Breast epithelium (tissue), 4 donors: ENCODE measurements around the gene PPP2R2B. TPM values are rescaled to one million over a fixed set of nuclear protein-coding genes. Genes with fewer than 3 reads are reported as not detected.

Experiments used
- DNase-seq, 2 donors: peaks; one replicate each; pipeline ENCODE4 v3.0.0-alpha.2; 2019; ENCODE audit warnings: low spot score in 2 of 2
- H3K27ac ChIP-seq, 2 donors: fragments of 200-600 bp; sonication (generic) in 1 of 2; one replicate each; pipeline ENCODE4 v1.5.1; 2016 to 2019; ENCODE audit warnings: mild to moderate bottlenecking in 1 of 2
- H3K27me3 ChIP-seq, 2 donors: fragments of 200-600 bp; sonication (generic) in 1 of 2; one replicate each; pipeline versions ENCODE4 v1.5.1 to v1.6.0; 2017 to 2019; ENCODE audit warnings: control low read depth in 1 of 2, mild to moderate bottlenecking in 1 of 2
- H3K36me3 ChIP-seq: fragments of 200-600 bp; one replicate; pipeline ENCODE4 v1.5.1; 2019
- H3K4me1 ChIP-seq, 2 donors: fragments of 200-600 bp; sonication (generic); one replicate each; pipeline ENCODE4 v1.5.1; 2016 to 2019; ENCODE audit warnings: control low read depth in 1 of 2
- H3K4me3 ChIP-seq, 3 donors: fragments of 200-600 bp; sonication (generic); 1 replicate in 2 of 3; 2 replicates in 1 of 3; pipeline ENCODE4 v1.5.1; 2016 to 2019; ENCODE audit warnings: mild to moderate bottlenecking in 3 of 3, moderate library complexity in 2 of 3
- H3K9me3 ChIP-seq, 2 donors: fragments of 200-600 bp; sonication (generic) in 1 of 2; one replicate each; pipeline ENCODE4 v1.5.1; 2016 to 2019; ENCODE audit warnings: control low read depth in 1 of 2
- POLR2A ChIP-seq: fragments of 450-650 bp; IDR thresholded peaks from one replicate; pipeline ENCODE4 v1.6.1; 2016; ENCODE audit warnings: antibody characterized with exemption, mild to moderate bottlenecking, moderate library complexity
- POLR2AphosphoS5 ChIP-seq, 3 donors: sonication (generic); formaldehyde crosslinking; IDR thresholded peaks; one replicate each; pipeline ENCODE4 v1.6.1; 2017; ENCODE audit warnings: antibody characterized with exemption in 3 of 3
- intact Hi-C: fragments of 100-400 bp; cut with DNase I; formaldehyde crosslinking; loops from one replicate; pipeline ENCODE4 v1.15.1; 2023; ENCODE audit warnings: low total_unique reads
- total RNA-seq, 3 donors: library from RNA; depleted of rRNA; stranded (reverse); fragments of >200 nt; gene quantifications; one replicate each; pipeline ENCODE4 v1.1.0, GENCODE V29; 2016
- TF ChIP-seq, protein P1 (sequence below), 3 donors: fragments of 450-650 bp; IDR thresholded peaks; one replicate each; pipeline ENCODE4 v1.5.1; 2016 to 2017; ENCODE audit warnings: antibody characterized with exemption in 3 of 3, mild to moderate bottlenecking in 3 of 3, moderate library complexity in 3 of 3

PPP2R2B gene
- total RNA-seq, 3 donors from 2014 or later: 0.33 to 1.8 (median 1.6) TPM

DNA sequence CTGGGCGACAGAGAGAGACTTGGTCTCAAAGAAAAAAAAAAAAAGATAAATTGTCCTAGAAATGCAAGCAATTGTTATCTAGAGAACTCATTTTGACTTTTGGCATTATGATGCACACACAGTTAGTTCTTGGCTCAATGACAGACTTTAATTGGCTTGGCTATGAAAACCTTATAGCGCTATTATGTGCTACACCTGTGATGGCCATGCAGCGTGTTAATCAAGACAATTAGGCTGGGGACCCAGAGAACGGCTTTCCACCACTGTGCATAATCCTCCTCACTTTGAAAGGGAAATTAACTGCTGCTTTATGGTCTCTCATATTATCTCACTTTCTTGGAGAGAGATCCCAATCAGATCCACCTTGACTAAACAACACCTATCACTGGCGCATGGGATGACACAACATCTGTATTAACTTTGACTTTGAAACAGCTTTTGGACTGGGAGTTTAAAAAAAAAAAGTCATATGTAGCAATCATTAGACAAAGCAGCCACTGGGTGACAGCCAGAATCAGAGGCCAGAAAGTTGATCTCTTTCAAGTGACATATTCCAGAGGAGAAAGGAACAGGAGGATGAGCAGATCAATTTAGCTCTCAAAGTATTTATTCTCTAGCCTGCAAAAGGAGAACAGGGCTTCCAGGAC lies 132.5 kb downstream of the PPP2R2B start:
- no peak overlapping the region for H3K4me3 ChIP-seq
- no peaks in the 10 kb centered on the region for H3K27me3 ChIP-seq
- intact Hi-C loops: no loop called here
- no peaks in the 10 kb centered on the region for H3K4me1 ChIP-seq
- TF ChIP-seq, protein P1, sequence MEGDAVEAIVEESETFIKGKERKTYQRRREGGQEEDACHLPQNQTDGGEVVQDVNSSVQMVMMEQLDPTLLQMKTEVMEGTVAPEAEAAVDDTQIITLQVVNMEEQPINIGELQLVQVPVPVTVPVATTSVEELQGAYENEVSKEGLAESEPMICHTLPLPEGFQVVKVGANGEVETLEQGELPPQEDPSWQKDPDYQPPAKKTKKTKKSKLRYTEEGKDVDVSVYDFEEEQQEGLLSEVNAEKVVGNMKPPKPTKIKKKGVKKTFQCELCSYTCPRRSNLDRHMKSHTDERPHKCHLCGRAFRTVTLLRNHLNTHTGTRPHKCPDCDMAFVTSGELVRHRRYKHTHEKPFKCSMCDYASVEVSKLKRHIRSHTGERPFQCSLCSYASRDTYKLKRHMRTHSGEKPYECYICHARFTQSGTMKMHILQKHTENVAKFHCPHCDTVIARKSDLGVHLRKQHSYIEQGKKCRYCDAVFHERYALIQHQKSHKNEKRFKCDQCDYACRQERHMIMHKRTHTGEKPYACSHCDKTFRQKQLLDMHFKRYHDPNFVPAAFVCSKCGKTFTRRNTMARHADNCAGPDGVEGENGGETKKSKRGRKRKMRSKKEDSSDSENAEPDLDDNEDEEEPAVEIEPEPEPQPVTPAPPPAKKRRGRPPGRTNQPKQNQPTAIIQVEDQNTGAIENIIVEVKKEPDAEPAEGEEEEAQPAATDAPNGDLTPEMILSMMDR (IDR thresholded peaks at IDR 0.05): no peak
- TF ChIP-seq POLR2A (no peak), POLR2AphosphoS5 (IDR thresholded peaks at IDR 0.05) (no peak)
- peaks cover 0 to 4% of the 10 kb centered on the region in 2 donors for H3K9me3 ChIP-seq
- no peak overlapping the region for H3K27ac ChIP-seq
- no peak for DNase-seq
- H3K36me3 ChIP-seq: no peaks in the 10 kb centered on the region

DNA sequence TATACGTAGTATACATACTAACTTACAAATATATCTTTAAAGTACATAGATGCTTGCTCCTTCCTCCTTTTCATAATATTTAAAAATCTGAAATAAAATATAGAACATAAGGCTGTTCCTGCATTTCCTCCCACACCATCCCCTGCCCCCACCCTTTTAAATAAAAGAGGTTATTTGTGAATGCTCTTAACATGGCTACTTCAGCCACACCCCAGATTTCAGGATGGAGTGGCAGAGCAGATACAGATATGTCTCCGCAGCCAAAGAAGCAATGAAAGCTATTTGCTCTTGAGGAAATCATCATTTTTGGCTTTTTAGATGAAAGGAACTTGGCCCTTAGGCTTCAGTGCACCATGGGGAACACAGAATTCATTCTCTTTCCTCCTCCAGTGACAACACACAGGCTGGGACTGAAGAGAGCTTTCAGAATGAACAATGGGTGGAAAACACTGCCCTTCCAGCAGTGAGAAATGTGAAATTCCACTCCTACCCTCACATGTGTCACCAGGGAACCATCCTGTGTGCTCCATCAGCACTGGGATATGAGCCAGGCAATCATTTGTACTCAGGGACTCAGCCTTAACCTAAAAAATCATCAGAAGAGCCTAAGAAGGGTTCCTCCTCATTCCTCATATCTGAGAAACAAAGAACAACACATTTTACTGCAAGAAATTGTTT lies 134.3 kb downstream of the PPP2R2B start:
- no peaks in the 10 kb centered on the region for H3K4me1 ChIP-seq
- intact Hi-C loops: no loop called here
- H3K27me3 ChIP-seq: no peaks in the 10 kb centered on the region
- no peak for DNase-seq
- no peak overlapping the region for H3K4me3 ChIP-seq
- H3K36me3 ChIP-seq: no peaks in the 10 kb centered on the region
- no peak overlapping the region for H3K27ac ChIP-seq
- TF ChIP-seq POLR2AphosphoS5 (IDR thresholded peaks at IDR 0.05) (no peak), POLR2A (no peak)
- TF ChIP-seq, protein P1 (IDR thresholded peaks at IDR 0.05): no peak
- H3K9me3 ChIP-seq: peaks cover 0 to 3% of the 10 kb centered on the region in 2 donors

DNA sequence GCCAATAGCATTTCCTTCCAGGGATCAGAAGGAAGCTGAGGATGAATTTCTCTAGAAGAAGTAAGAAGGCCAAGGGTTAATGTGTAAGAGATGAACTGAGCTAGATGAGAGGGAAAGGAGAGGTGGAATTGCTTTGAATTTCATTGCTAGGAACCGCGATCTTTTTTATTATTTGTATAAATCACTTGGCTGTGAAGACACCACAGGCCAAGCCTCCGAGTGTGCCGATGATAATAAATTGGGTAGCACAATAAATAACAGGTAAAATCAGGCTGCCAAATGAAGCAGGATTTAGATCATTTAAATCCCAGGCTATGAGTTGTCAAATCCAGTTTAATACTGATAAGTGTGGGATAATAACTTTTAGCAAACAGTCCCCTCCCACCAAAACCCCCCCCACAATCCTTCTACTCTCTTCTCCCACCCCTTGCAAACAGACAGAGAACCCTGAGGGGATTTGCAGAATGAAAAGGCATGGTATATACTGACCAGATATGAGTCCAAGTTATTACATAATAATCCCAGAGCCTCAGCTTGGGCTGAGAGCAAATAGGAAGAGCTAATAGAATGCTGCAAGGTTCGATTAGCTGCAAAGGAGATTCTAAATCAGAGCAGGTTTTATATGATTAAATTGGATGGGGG lies 143.5 kb downstream of the PPP2R2B start:
- TF ChIP-seq, protein P1 (IDR thresholded peaks at IDR 0.05): no peak
- TF ChIP-seq POLR2AphosphoS5 (IDR thresholded peaks at IDR 0.05): no peak
- no peak for TF ChIP-seq POLR2A
- Histone ChIP-seq H3K4me3 (no peak overlapping the region), H3K4me1 (no peaks in the 10 kb centered on the region), H3K27me3 (no peaks in the 10 kb centered on the region), H3K9me3 (no peaks in the 10 kb centered on the region), H3K27ac (no peak overlapping the region), H3K36me3 (no peaks in the 10 kb centered on the region)
- intact Hi-C loops: no loop called here
- no peak for DNase-seq

DNA sequence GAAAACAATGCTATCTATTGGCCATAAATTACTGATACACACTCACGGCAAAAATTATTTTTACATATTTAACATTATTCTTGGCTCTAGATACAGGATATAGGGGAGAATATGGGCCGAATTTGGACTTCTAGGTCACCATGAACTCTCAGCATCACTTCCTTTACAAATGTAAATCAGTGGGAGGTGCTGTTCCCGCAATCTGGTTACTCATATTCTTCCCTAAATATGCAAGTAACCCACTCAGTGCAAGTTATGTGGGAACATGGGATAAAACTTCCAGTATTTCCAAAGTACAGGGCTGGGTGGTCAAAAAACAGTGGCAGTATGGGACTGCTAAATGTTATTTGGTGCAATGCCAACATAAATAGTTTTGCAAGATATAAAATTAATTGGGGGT lies 145.6 kb downstream of the PPP2R2B start:
- H3K4me3 ChIP-seq: no peak overlapping the region
- no peaks in the 10 kb centered on the region for H3K27me3 ChIP-seq
- DNase-seq: no peak
- TF ChIP-seq POLR2A (no peak), POLR2AphosphoS5 (IDR thresholded peaks at IDR 0.05) (no peak)
- TF ChIP-seq, protein P1 (IDR thresholded peaks at IDR 0.05): no peak
- H3K9me3 ChIP-seq: peaks cover 13 to 14% of the 10 kb centered on the region in 2 donors
- intact Hi-C loops: no loop called here
- no peaks in the 10 kb centered on the region for H3K36me3 ChIP-seq
- no peaks in the 10 kb centered on the region for H3K4me1 ChIP-seq
- no peak overlapping the region for H3K27ac ChIP-seq
